SK-N-SH (cell line): ENCODE measurements around the gene MNS1. TPM values are rescaled to one million over a fixed set of nuclear protein-coding genes. Genes with fewer than 3 reads are reported as not detected.

Experiments used
- CTCF ChIA-PET: fragments of 300-600, 350-600 bp; formaldehyde crosslinking; extraction: SDS; loops from one replicate; lab custom pipeline; 2021; lab: Yijun Ruan, JAX
- POLR2A ChIA-PET: fragments of 350-600 bp; sonication (Branson Sonifier 250); formaldehyde crosslinking; extraction: SDS; loops from one replicate; lab custom pipeline; 2020; ENCODE audit warnings: antibody characterized with exemption, inconsistent platforms; lab: Yijun Ruan, JAX
- DNase-seq: peaks from one replicate; pipeline ENCODE4 v3.0.0; 2012
- H2AFZ ChIP-seq: fragments of 200-600 bp; sonication (generic); 2 replicates; pipeline ENCODE4 v1.8.1; 2016; ENCODE audit warnings: antibody characterized with exemption, mild to moderate bottlenecking, low read depth
- H3F3A ChIP-seq: fragments of 200-600 bp; sonication (generic); replicated peaks from 2 replicates; pipeline ENCODE3; 2016; ENCODE audit warnings: antibody characterized with exemption, mild to moderate bottlenecking; ENCODE audit not compliant: insufficient read depth
- H3K27ac ChIP-seq, 2 experiments: fragments of 200-500 bp in 1 of 2; fragments of 200-600 bp in 1 of 2; sonication (Bioruptor generic) in 1 of 2; sonication (generic), shearing (Covaris generic) in 1 of 2; 2 replicates each; pipeline versions ENCODE4 v1.5.1 to v1.6.1; 2014 to 2016; ENCODE audit warnings: low read depth in 2 of 2, inconsistent platforms in 1 of 2, low read length in 1 of 2, mild to moderate bottlenecking in 1 of 2, mixed read lengths in 1 of 2
- H3K27me3 ChIP-seq: fragments of 200-600 bp; sonication (generic), shearing (Covaris generic); 2 replicates; pipeline ENCODE4 v1.6.1; 2016; ENCODE audit warnings: mixed run types; ENCODE audit not compliant: insufficient read depth
- H3K36me3 ChIP-seq, 2 experiments: fragments of 200-500 bp in 1 of 2; fragments of 200-600 bp in 1 of 2; sonication (Bioruptor generic) in 1 of 2; sonication (generic) in 1 of 2; replicated peaks in 1 of 2; 2 replicates each; pipeline versions ENCODE3 to v1.5.1; 2014 to 2016; ENCODE audit warnings: low read length in 1 of 2, mild to moderate bottlenecking in 1 of 2; ENCODE audit not compliant: insufficient read depth in 2 of 2, control insufficient read depth in 1 of 2
- H3K4me1 ChIP-seq, 2 experiments: fragments of 200-500 bp in 1 of 2; fragments of 200-600 bp in 1 of 2; sonication (Bioruptor generic) in 1 of 2; sonication (generic), shearing (Covaris generic) in 1 of 2; 2 replicates each; pipeline versions ENCODE4 v1.5.1 to v1.6.1; 2014 to 2016; ENCODE audit warnings: low read depth in 1 of 2, low read length in 1 of 2, mixed run types in 1 of 2; ENCODE audit not compliant: insufficient read depth in 2 of 2, control insufficient read depth in 1 of 2
- H3K4me2 ChIP-seq: fragments of 200-600 bp; sonication (generic), shearing (Covaris generic); 2 replicates; pipeline ENCODE4 v1.6.1; 2017; ENCODE audit warnings: mixed run types
- H3K4me3 ChIP-seq, 2 experiments: fragments of 200-500 bp in 1 of 2; fragments of 200-600 bp in 1 of 2; sonication (Bioruptor generic) in 1 of 2; sonication (generic), shearing (Covaris generic) in 1 of 2; 2 replicates each; pipeline versions ENCODE4 v1.5.1 to v1.8.1; 2014 to 2016; ENCODE audit warnings: low read depth in 2 of 2, inconsistent platforms in 1 of 2, low read length in 1 of 2, mild to moderate bottlenecking in 1 of 2, mixed read lengths in 1 of 2, moderate library complexity in 1 of 2
- H3K79me2 ChIP-seq: fragments of 200-600 bp; sonication (generic); 2 replicates; pipeline ENCODE4 v1.8.1; 2017; ENCODE audit warnings: mild to moderate bottlenecking; ENCODE audit not compliant: insufficient read depth
- H3K9ac ChIP-seq: fragments of 200-600 bp; sonication (generic); 2 replicates; pipeline ENCODE4 v1.6.1; 2017; ENCODE audit warnings: mixed run types
- H3K9me2 ChIP-seq: fragments of 200-600 bp; sonication (generic); 2 replicates; pipeline ENCODE4 v1.6.1; 2017; ENCODE audit warnings: mixed run types
- H3K9me3 ChIP-seq: fragments of 200-600 bp; sonication (generic); 2 replicates; pipeline ENCODE4 v1.6.1; 2017; ENCODE audit warnings: mixed run types, mild to moderate bottlenecking, moderate library complexity
- H4K20me1 ChIP-seq: fragments of 200-600 bp; sonication (generic); 2 replicates; pipeline ENCODE4 v1.6.1; 2017; ENCODE audit warnings: mild to moderate bottlenecking, mixed run types; ENCODE audit not compliant: insufficient read depth
- CHD2 ChIP-seq: fragments of 150-350 bp; IDR thresholded peaks from 2 replicates; pipeline ENCODE4 v1.6.1; 2018; ENCODE audit warnings: low read length; ENCODE audit not compliant: partially characterized antibody
- CTCF ChIP-seq: fragments of 200-600 bp; sonication (generic); IDR thresholded peaks from 2 replicates; pipeline ENCODE4 v1.6.1; 2017; ENCODE audit warnings: antibody characterized with exemption, mild to moderate bottlenecking, moderate library complexity
- ELF1 ChIP-seq: IDR thresholded peaks from 2 replicates; pipeline ENCODE4 v1.4.0; 2012
- EZH2phosphoT487 ChIP-seq: fragments of 200-600 bp; sonication (generic); IDR thresholded peaks from 2 replicates; pipeline ENCODE4 v1.6.1; 2017; ENCODE audit warnings: low read depth, mixed run types, mild to moderate bottlenecking, antibody characterized with exemption, moderate library complexity, borderline replicate concordance
- FOSL2 ChIP-seq: IDR thresholded peaks from 2 replicates; pipeline ENCODE4 v1.4.0; 2012; ENCODE audit warnings: low read depth, mild to moderate bottlenecking, moderate library complexity, borderline replicate concordance
- FOXM1 ChIP-seq: IDR thresholded peaks from 2 replicates; pipeline ENCODE4 v1.4.0; 2012; ENCODE audit warnings: low read depth, mild to moderate bottlenecking
- JUND ChIP-seq: IDR thresholded peaks from 2 replicates; pipeline ENCODE4 v1.4.0; 2012
- MEF2A ChIP-seq: IDR thresholded peaks from 2 replicates; pipeline ENCODE4 v1.4.0; 2012; ENCODE audit warnings: low read depth, borderline replicate concordance
- MXI1 ChIP-seq: IDR thresholded peaks from 2 replicates; pipeline ENCODE4 v1.6.1; 2012; ENCODE audit warnings: mild to moderate bottlenecking, low read depth, low read length, improper control_type of control experiment
- NFIC ChIP-seq: IDR thresholded peaks from 2 replicates; pipeline ENCODE4 v1.4.0; 2012; ENCODE audit warnings: borderline replicate concordance
- NRF1 ChIP-seq: IDR thresholded peaks from 2 replicates; pipeline ENCODE4 v1.6.1; 2012; ENCODE audit warnings: low read depth, mild to moderate bottlenecking, low read length
- PBX3 ChIP-seq: IDR thresholded peaks from 2 replicates; pipeline ENCODE4; 2012
- RAD21 ChIP-seq: IDR thresholded peaks from 2 replicates; pipeline ENCODE4 v1.6.1; 2012; ENCODE audit warnings: mild to moderate bottlenecking, low read length
- REST ChIP-seq: IDR thresholded peaks from 2 replicates; pipeline ENCODE4 v1.6.1; 2012; ENCODE audit warnings: mild to moderate bottlenecking, low read depth, low read length, moderate library complexity
- TAF1 ChIP-seq: IDR thresholded peaks from 2 replicates; pipeline ENCODE4 v1.6.1; 2012; ENCODE audit warnings: low read depth, mild to moderate bottlenecking, low read length, moderate library complexity, borderline replicate concordance
- TCF12 ChIP-seq: IDR thresholded peaks from 2 replicates; pipeline ENCODE4 v1.4.0; 2012
- YY1 ChIP-seq: IDR thresholded peaks from 2 replicates; pipeline ENCODE4 v1.4.0; 2012; ENCODE audit warnings: low read depth, mild to moderate bottlenecking
- ZBTB33 ChIP-seq: IDR thresholded peaks from 2 replicates; pipeline ENCODE4 v1.4.0; 2012; ENCODE audit warnings: low read depth, borderline replicate concordance
- WGBS: methylation state at CpG from one replicate; pipeline ENCODE4 v1.1.6; 2017; ENCODE audit warnings: low lambda C conversion rate; 5-methylcytosine and 5-hydroxymethylcytosine counted together
- polyA plus RNA-seq, 3 experiments: library from polyadenylated mRNA; depleted of rRNA; stranded (reverse); fragments of >200 nt; gene quantifications; 2 replicates each; pipeline ENCODE4 v1.2.3, GENCODE V29; 2012

MNS1 gene
- polyA plus RNA-seq, 1 of the 3 experiments (the other 2 are of a cell fraction): 0.90 TPM

GRCh38 chr15:56440214-56440770 lies 24.6 kb downstream of the MNS1 start:
- no peaks in the 10 kb centered on the region for H3K9me3 ChIP-seq
- H3K27me3 ChIP-seq: no peaks in the 10 kb centered on the region
- POLR2A ChIA-PET: no interaction called here
- no peaks in the 10 kb centered on the region for H3K79me2 ChIP-seq
- H3F3A ChIP-seq: peaks cover 9% of the 10 kb centered on the region
- no peak overlapping the region for H3K27ac ChIP-seq
- 96% methylated on average over 1 of the region's 1 CpG for WGBS
- no peaks in the 10 kb centered on the region; the same call in 1 of the 2 replicates for H3K9me2 ChIP-seq
- H3K9ac ChIP-seq: no peak overlapping the region
- CTCF ChIA-PET: interaction anchor here (2.7 kb wide), 1 partner anchor 12 kb away, joined by 10 read pairs; no protein-coding TSS in a partner anchor
- H3K4me1 ChIP-seq: no peaks in the 10 kb centered on the region
- no peaks in the 10 kb centered on the region for H4K20me1 ChIP-seq
- H3K4me3 ChIP-seq: no peak overlapping the region
- H3K36me3 ChIP-seq: peaks cover 6 to 19% of the 10 kb centered on the region in 2 experiments
- no peak for TF ChIP-seq EZH2phosphoT487
- TF ChIP-seq YY1: no peak
- no peak for TF ChIP-seq FOXM1
- no peak for TF ChIP-seq MEF2A
- TF ChIP-seq FOSL2: no peak
- no peak overlapping the region for H3K4me2 ChIP-seq
- DNase-seq: no peak
- H2AFZ ChIP-seq: no peak overlapping the region

GRCh38 chr15:56432304-56432703 lies 32.6 kb downstream of the MNS1 start:
- CTCF ChIA-PET: interaction anchor here (0.9 to 1.4 kb wide), 2 partner anchors 182 to 183 kb away, joined by 3 read pairs; no protein-coding TSS in a partner anchor
- no peak overlapping the region for H3K4me2 ChIP-seq
- no peak overlapping the region for H3K27ac ChIP-seq
- H3F3A ChIP-seq: peaks cover 9% of the 10 kb centered on the region
- TF ChIP-seq FOSL2: no peak
- no peak for TF ChIP-seq NFIC
- TF ChIP-seq MXI1: no peak
- no peak for TF ChIP-seq RAD21
- TF ChIP-seq TCF12: no peak
- TF ChIP-seq NRF1: no peak
- TF ChIP-seq PBX3: no peak
- TF ChIP-seq REST: no peak
- no peak for TF ChIP-seq TAF1
- TF ChIP-seq JUND: no peak
- TF ChIP-seq ELF1: no peak
- no peak for TF ChIP-seq FOXM1
- no peak for TF ChIP-seq CHD2
- no peak for TF ChIP-seq CTCF
- TF ChIP-seq ZBTB33: no peak
- H2AFZ ChIP-seq: no peak overlapping the region
- no peaks in the 10 kb centered on the region for H4K20me1 ChIP-seq
- no peak overlapping the region for H3K9ac ChIP-seq
- H3K4me3 ChIP-seq: no peak overlapping the region
- peaks cover 12 to 14% of the 10 kb centered on the region in 2 experiments for H3K36me3 ChIP-seq
- H3K4me1 ChIP-seq: no peaks in the 10 kb centered on the region
- no peaks in the 10 kb centered on the region; the same call in 1 of the 2 replicates for H3K79me2 ChIP-seq
- H3K9me3 ChIP-seq: no peaks in the 10 kb centered on the region
- WGBS: 94% methylated on average over 5 of the region's 5 CpGs
- no peaks in the 10 kb centered on the region for H3K9me2 ChIP-seq
- POLR2A ChIA-PET: no interaction called here
- H3K27me3 ChIP-seq: no peaks in the 10 kb centered on the region
- no peak for DNase-seq
